K562 (cell line): Measurements from ENCODE around the gene ZEB2. TPM values are rescaled to one million over a fixed set of nuclear protein-coding genes. Genes with fewer than 3 reads are reported as not detected.

ENCODE experiments used
- ADNP ChIP-seq: fragments of 200-800 bp; sonication (Bioruptor generic); IDR thresholded peaks from 2 replicates; pipeline ENCODE4 v1.6.1; 2016; ENCODE audit warnings: missing genetic modification characterization, missing compliant biosample characterization
- DIDO1 ChIP-seq: fragments of 450-650 bp; IDR thresholded peaks from 2 replicates; pipeline ENCODE4 v1.6.1; 2016; ENCODE audit warnings: low read depth, missing biosample characterization, missing genetic modification characterization
- HMGN3 ChIP-seq: IDR thresholded peaks from 2 replicates; pipeline ENCODE4 v1.6.1; 2011; ENCODE audit warnings: borderline replicate concordance, low read depth, mild to moderate bottlenecking, mixed read lengths, low read length; ENCODE audit not compliant: insufficient read length; ENCODE audit errors: extremely low read depth
- NFRKB ChIP-seq: fragments of 450-650 bp; IDR thresholded peaks from 2 replicates; pipeline ENCODE4 v1.6.1; 2016; ENCODE audit warnings: low read depth
- POLR2H ChIP-seq: IDR thresholded peaks from 2 replicates; pipeline ENCODE4 v1.6.1; 2016; ENCODE audit warnings: missing genetic modification characterization, low read depth, mild to moderate bottlenecking, control low read depth, missing compliant biosample characterization, moderate library complexity
- RBM25 ChIP-seq: fragments of 200-400 bp; formaldehyde crosslinking; IDR thresholded peaks from 2 replicates; pipeline ENCODE4 v1.6.1; 2018; ENCODE audit warnings: low read length, low read depth, moderate library complexity; ENCODE audit not compliant: severe bottlenecking
- SAFB ChIP-seq: fragments of 200-400 bp; formaldehyde crosslinking; IDR thresholded peaks from 2 replicates; pipeline ENCODE4 v1.6.1; 2017; ENCODE audit warnings: low read depth, low read length, borderline replicate concordance
- polyA plus RNA-seq, 8 experiments: library from polyadenylated mRNA; depleted of rRNA in 4 of 8; stranded (reverse) in 5 of 8; unstranded in 3 of 8; fragments of >200 nt; fragmentation: Nextera tagmentation in 2 of 8; fragmentation: Illumina TruSeq in 1 of 8; extraction: Ambion mirVana in 2 of 8; extraction: Trizol in 1 of 8; gene quantifications; 2 replicates each; pipeline versions ENCODE4 v1.2.1 to v1.2.3, GENCODE V29; 2011 to 2014; ENCODE audit warnings: inconsistent platforms in 1 of 8, missing spikeins in 1 of 8
- total RNA-seq, 7 experiments: library from RNA; depleted of rRNA in 6 of 7; stranded (reverse); fragments of >200 nt in 6 of 7; fragmentation: Illumina TruSeq in 2 of 7; extraction: Trizol in 2 of 7; gene quantifications; 2 replicates each; pipeline versions ENCODE4 v1.2.1 to v1.2.3, GENCODE V29; 2011 to 2021; ENCODE audit warnings: low replicate concordance in 1 of 7
- TF ChIP-seq, protein P1 (sequence below): fragments of 250-450 bp; sonication (Bioruptor Pico); IDR thresholded peaks from 2 replicates; pipeline ENCODE4 v1.5.0; 2020; ENCODE audit warnings: mild to moderate bottlenecking, borderline replicate concordance
- TF ChIP-seq, protein P2 (sequence below): fragments of 450-650 bp; IDR thresholded peaks from 2 replicates; pipeline ENCODE4 v1.6.1; 2016
- TF ChIP-seq, protein P3 (sequence below): sonication (generic); formaldehyde crosslinking; IDR thresholded peaks from 2 replicates; pipeline ENCODE4 v1.8.0; 2022; ENCODE audit warnings: mild to moderate bottlenecking, missing genetic modification reagents
- TF ChIP-seq, protein P4 (sequence below): sonication (generic); formaldehyde crosslinking; IDR thresholded peaks from 2 replicates; pipeline ENCODE4 v1.4.0; 2020; ENCODE audit warnings: mild to moderate bottlenecking, missing genetic modification reagents

ZEB2 gene
- total and polyA plus RNA-seq, 9 of the 15 experiments (the other 6 are each of a cell fraction or from before 2014, with no cell fraction given), result 15.1 to 113 (median 72.3) TPM

DNA sequence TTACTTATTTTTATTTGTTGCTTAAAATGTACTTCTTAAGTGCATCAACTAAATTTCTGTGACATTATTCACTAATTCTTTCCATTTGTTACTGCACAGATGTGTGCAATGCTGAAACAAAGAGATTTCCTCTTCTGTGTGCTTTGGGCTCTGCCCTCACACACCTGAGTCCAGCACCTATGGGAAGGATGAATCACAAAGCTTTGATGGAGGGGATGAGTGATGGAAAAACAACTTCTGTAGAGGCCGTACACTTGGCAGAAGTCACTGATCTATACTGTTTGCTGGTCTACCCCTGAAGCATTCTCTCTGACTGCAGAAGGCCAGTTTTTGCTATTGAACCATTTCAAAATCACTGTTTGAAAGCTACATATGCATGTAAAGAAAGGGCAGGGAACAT is 178.4 kb downstream of the ZEB2 start (continued):
- TF ChIP-seq, protein P1, sequence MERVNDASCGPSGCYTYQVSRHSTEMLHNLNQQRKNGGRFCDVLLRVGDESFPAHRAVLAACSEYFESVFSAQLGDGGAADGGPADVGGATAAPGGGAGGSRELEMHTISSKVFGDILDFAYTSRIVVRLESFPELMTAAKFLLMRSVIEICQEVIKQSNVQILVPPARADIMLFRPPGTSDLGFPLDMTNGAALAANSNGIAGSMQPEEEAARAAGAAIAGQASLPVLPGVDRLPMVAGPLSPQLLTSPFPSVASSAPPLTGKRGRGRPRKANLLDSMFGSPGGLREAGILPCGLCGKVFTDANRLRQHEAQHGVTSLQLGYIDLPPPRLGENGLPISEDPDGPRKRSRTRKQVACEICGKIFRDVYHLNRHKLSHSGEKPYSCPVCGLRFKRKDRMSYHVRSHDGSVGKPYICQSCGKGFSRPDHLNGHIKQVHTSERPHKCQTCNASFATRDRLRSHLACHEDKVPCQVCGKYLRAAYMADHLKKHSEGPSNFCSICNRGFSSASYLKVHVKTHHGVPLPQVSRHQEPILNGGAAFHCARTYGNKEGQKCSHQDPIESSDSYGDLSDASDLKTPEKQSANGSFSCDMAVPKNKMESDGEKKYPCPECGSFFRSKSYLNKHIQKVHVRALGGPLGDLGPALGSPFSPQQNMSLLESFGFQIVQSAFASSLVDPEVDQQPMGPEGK, result no peak
- TF ChIP-seq, protein P2, sequence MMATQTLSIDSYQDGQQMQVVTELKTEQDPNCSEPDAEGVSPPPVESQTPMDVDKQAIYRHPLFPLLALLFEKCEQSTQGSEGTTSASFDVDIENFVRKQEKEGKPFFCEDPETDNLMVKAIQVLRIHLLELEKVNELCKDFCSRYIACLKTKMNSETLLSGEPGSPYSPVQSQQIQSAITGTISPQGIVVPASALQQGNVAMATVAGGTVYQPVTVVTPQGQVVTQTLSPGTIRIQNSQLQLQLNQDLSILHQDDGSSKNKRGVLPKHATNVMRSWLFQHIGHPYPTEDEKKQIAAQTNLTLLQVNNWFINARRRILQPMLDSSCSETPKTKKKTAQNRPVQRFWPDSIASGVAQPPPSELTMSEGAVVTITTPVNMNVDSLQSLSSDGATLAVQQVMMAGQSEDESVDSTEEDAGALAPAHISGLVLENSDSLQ, result no peak
- TF ChIP-seq NFRKB, result no peak
- no peak for TF ChIP-seq SAFB
- TF ChIP-seq, protein P3, sequence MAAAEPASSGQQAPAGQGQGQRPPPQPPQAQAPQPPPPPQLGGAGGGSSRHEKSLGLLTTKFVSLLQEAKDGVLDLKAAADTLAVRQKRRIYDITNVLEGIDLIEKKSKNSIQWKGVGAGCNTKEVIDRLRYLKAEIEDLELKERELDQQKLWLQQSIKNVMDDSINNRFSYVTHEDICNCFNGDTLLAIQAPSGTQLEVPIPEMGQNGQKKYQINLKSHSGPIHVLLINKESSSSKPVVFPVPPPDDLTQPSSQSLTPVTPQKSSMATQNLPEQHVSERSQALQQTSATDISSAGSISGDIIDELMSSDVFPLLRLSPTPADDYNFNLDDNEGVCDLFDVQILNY (CRISPR knock-in tag), result no peak
- TF ChIP-seq, protein P4, sequence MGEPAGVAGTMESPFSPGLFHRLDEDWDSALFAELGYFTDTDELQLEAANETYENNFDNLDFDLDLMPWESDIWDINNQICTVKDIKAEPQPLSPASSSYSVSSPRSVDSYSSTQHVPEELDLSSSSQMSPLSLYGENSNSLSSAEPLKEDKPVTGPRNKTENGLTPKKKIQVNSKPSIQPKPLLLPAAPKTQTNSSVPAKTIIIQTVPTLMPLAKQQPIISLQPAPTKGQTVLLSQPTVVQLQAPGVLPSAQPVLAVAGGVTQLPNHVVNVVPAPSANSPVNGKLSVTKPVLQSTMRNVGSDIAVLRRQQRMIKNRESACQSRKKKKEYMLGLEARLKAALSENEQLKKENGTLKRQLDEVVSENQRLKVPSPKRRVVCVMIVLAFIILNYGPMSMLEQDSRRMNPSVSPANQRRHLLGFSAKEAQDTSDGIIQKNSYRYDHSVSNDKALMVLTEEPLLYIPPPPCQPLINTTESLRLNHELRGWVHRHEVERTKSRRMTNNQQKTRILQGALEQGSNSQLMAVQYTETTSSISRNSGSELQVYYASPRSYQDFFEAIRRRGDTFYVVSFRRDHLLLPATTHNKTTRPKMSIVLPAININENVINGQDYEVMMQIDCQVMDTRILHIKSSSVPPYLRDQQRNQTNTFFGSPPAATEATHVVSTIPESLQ, result no peak
- TF ChIP-seq POLR2H (tag), result no peak
- no peak for TF ChIP-seq ADNP (tag)
- TF ChIP-seq RBM25, result no peak
- no peak for TF ChIP-seq HMGN3
- no peak for TF ChIP-seq DIDO1 (tag)
